ENCODE data around the gene LHFPL6. TPM values are rescaled to one million over a fixed set of nuclear protein-coding genes. Genes with fewer than 3 reads are reported as not detected.

The LHFPL6 gene
- polyA plus RNA-seq, 5 donors = 83.3 to 103 (median 92.4) TPM

- no peak for DNase-seq
Observed at GRCh38 chr13:39516096-39516495, 86.9 kb downstream of the LHFPL6 start.

- no peak for DNase-seq
Observed at GRCh38 chr13:39515224-39515714, 87.7 kb downstream of the LHFPL6 start.

GRCh38 chr13:39512687-39513086 lies 90.3 kb downstream of the LHFPL6 start:
- DNase-seq = no peak

GRCh38 chr13:39510316-39510695 lies 92.7 kb downstream of the LHFPL6 start:
- DNase-seq = no peak

- DNase-seq = no peak
Observed at GRCh38 chr13:39509616-39510315, 93.2 kb downstream of the LHFPL6 start.

GRCh38 chr13:39506559-39507390 lies 96.2 kb downstream of the LHFPL6 start:
- peak in 1 of 2 donors; percentile 10 for DNase-seq

GRCh38 chr13:39505151-39505550 lies 97.8 kb downstream of the LHFPL6 start:
- DNase-seq = no peak

GRCh38 chr13:39503048-39503447 lies 99.9 kb downstream of the LHFPL6 start:
- DNase-seq = no peak

- DNase-seq = no peak
Observed at GRCh38 chr13:39501702-39502324, 101.2 kb downstream of the LHFPL6 start.

- no peak for DNase-seq
Observed at GRCh38 chr13:39499604-39500003, 103.4 kb downstream of the LHFPL6 start.

GRCh38 chr13:39498471-39499114 lies 104.4 kb downstream of the LHFPL6 start:
- no peak for DNase-seq

- no peak for DNase-seq
Observed at GRCh38 chr13:39496506-39496905, 106.5 kb downstream of the LHFPL6 start.

GRCh38 chr13:39494633-39495032 lies 108.4 kb downstream of the LHFPL6 start:
- DNase-seq = no peak

- DNase-seq = no peak
Observed at GRCh38 chr13:39494006-39494405, 109.0 kb downstream of the LHFPL6 start.

- DNase-seq = no peak
Observed at GRCh38 chr13:39490136-39490535, 112.9 kb downstream of the LHFPL6 start.

- no peak for DNase-seq
Observed at GRCh38 chr13:39486758-39487157, 116.2 kb downstream of the LHFPL6 start.

- DNase-seq = no peak
Observed at GRCh38 chr13:39485314-39485700, 117.7 kb downstream of the LHFPL6 start.

- no peak for DNase-seq
Observed at GRCh38 chr13:39484506-39485313, 118.3 kb downstream of the LHFPL6 start.

- no peak for DNase-seq
Observed at GRCh38 chr13:39483326-39483725, 119.7 kb downstream of the LHFPL6 start.

GRCh38 chr13:39481491-39481890 lies 121.5 kb downstream of the LHFPL6 start:
- DNase-seq = no peak

GRCh38 chr13:39474600-39474999 lies 128.4 kb downstream of the LHFPL6 start:
- no peak for DNase-seq

Measured in right lung (tissue), 5 donors.